ENCODE data around the gene IVNS1ABP.

Gene IVNS1ABP

GRCh38 chr1:185267701-185268100, 49.3 kb downstream of the IVNS1ABP start:
- H3K18ac ChIP-seq (ENCODE audit: low read depth in 1 of 2, low read length in 2 of 2), result no peak overlapping the region
- no peak overlapping the region for H3K27ac ChIP-seq (ENCODE audit: low read length, poor library complexity, severe bottlenecking)
- no peak overlapping the region for H4K8ac ChIP-seq (ENCODE audit: low read length)
- no peak overlapping the region for H2BK5ac ChIP-seq (ENCODE audit: low read depth, low read length, poor library complexity, severe bottlenecking)
- H4K91ac ChIP-seq (ENCODE audit: low read length), result no peak overlapping the region
- H3K79me1 ChIP-seq (replicated peaks; ENCODE audit: low read length, poor library complexity, severe bottlenecking), result no peaks in the 10 kb centered on the region
- H2AK5ac ChIP-seq (ENCODE audit: low read length, severe bottlenecking), result no peak overlapping the region
- H3K4me3 ChIP-seq (ENCODE audit: insufficient read depth in 1 of 2, low read depth in 1 of 2, low read length in 2 of 2), result no peak overlapping the region
- no peak for DNase-seq
- no peaks in the 10 kb centered on the region for H3K9me3 ChIP-seq (ENCODE audit: control insufficient read depth, low read length)
- H3K4me2 ChIP-seq (ENCODE audit: low read length, poor library complexity, severe bottlenecking), result no peak overlapping the region
- no peak overlapping the region for H2BK120ac ChIP-seq (ENCODE audit: low read depth, low read length)
- no peak overlapping the region for H2BK15ac ChIP-seq (ENCODE audit: low read depth, poor library complexity, severe bottlenecking)
- H3K4me1 ChIP-seq (ENCODE audit: control insufficient read depth, insufficient read depth, low read depth, low read length), result no peaks in the 10 kb centered on the region
- no peak overlapping the region for H2BK12ac ChIP-seq (ENCODE audit: low read length in 2 of 2)
- no peaks in the 10 kb centered on the region for H3K27me3 ChIP-seq (ENCODE audit: control insufficient read depth in 1 of 2, insufficient read depth in 1 of 2, low read length in 2 of 2)
- H3K36me3 ChIP-seq (ENCODE audit: control insufficient read depth in 1 of 2, insufficient read depth in 2 of 2, low read depth in 1 of 2, low read length in 2 of 2), result peaks cover 0 to 5% of the 10 kb centered on the region in 2 experiments
- H3K9ac ChIP-seq (ENCODE audit: low read length), result no peak overlapping the region
- no peak overlapping the region for H3K23ac ChIP-seq (ENCODE audit: low read length in 2 of 2)
- no peak overlapping the region for H2AFZ ChIP-seq (ENCODE audit: low read depth, low read length)
- H3K14ac ChIP-seq (ENCODE audit: low read length in 2 of 2), result no peak overlapping the region
- no peak overlapping the region for H3K4ac ChIP-seq (ENCODE audit: low read depth in 1 of 2, low read length in 2 of 2)

DNA sequence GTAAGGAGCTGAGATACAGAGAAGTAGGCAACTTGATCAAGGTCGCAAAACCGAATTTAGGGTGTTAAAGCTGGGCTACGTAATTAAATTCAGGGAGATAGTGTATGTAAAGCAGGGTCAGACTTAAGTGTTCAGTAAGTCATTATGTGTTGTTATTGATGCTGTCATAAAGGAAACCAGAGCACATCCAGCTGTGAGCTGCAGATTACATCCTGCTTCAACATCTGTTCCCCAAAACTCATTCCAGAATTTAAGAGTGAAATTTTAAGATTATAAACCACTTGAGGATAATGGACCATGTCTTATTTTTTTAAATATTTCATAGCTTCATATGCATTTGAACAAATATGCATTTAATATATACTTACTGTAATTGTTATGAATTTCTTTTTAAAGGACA, 49.7 kb downstream of the IVNS1ABP start:
- Histone ChIP-seq H3K4me3 (ENCODE audit: insufficient read depth in 1 of 2, low read depth in 1 of 2, low read length in 2 of 2) (no peak overlapping the region), H3K4ac (ENCODE audit: low read depth in 1 of 2, low read length in 2 of 2) (no peak overlapping the region), H3K14ac (ENCODE audit: low read length in 2 of 2) (no peak overlapping the region), H3K27ac (ENCODE audit: low read length, poor library complexity, severe bottlenecking) (no peak overlapping the region), H3K4me1 (ENCODE audit: control insufficient read depth, insufficient read depth, low read depth, low read length) (no peaks in the 10 kb centered on the region), H4K91ac (ENCODE audit: low read length) (no peak overlapping the region), H3K18ac (ENCODE audit: low read depth in 1 of 2, low read length in 2 of 2) (no peak overlapping the region), H2AFZ (ENCODE audit: low read depth, low read length) (no peak overlapping the region), H2AK5ac (ENCODE audit: low read length, severe bottlenecking) (no peak overlapping the region), H2BK5ac (ENCODE audit: low read depth, low read length, poor library complexity, severe bottlenecking) (no peak overlapping the region), H3K79me1 (replicated peaks; ENCODE audit: low read length, poor library complexity, severe bottlenecking) (no peaks in the 10 kb centered on the region), H3K27me3 (ENCODE audit: control insufficient read depth in 1 of 2, insufficient read depth in 1 of 2, low read length in 2 of 2) (no peaks in the 10 kb centered on the region), H3K9me3 (ENCODE audit: control insufficient read depth, low read length) (no peaks in the 10 kb centered on the region), H2BK120ac (ENCODE audit: low read depth, low read length) (no peak overlapping the region), H3K36me3 (ENCODE audit: control insufficient read depth in 1 of 2, insufficient read depth in 2 of 2, low read depth in 1 of 2, low read length in 2 of 2) (peaks cover 0 to 5% of the 10 kb centered on the region in 2 experiments), H4K8ac (ENCODE audit: low read length) (no peak overlapping the region), H2BK12ac (ENCODE audit: low read length in 2 of 2) (no peak overlapping the region), H3K4me2 (ENCODE audit: low read length, poor library complexity, severe bottlenecking) (no peak overlapping the region), H3K23ac (ENCODE audit: low read length in 2 of 2) (no peak overlapping the region), H2BK15ac (ENCODE audit: low read depth, poor library complexity, severe bottlenecking) (no peak overlapping the region), H3K9ac (ENCODE audit: low read length) (no peak overlapping the region)
- DNase-seq, result no peak
- WGBS, result 60% methylated on average over 3 of the region's 3 CpGs

GRCh38 chr1:185265314-185265713, 51.7 kb downstream of the IVNS1ABP start:
- Histone ChIP-seq H3K4me2 (ENCODE audit: low read length, poor library complexity, severe bottlenecking) (no peak overlapping the region), H3K4me1 (ENCODE audit: control insufficient read depth, insufficient read depth, low read depth, low read length) (no peaks in the 10 kb centered on the region), H4K8ac (ENCODE audit: low read length) (no peak overlapping the region), H3K4ac (ENCODE audit: low read depth in 1 of 2, low read length in 2 of 2) (no peak overlapping the region), H3K14ac (ENCODE audit: low read length in 2 of 2) (no peak overlapping the region), H4K91ac (ENCODE audit: low read length) (no peak overlapping the region), H3K27ac (ENCODE audit: low read length, poor library complexity, severe bottlenecking) (no peak overlapping the region), H2AK5ac (ENCODE audit: low read length, severe bottlenecking) (no peak overlapping the region), H3K27me3 (ENCODE audit: control insufficient read depth in 1 of 2, insufficient read depth in 1 of 2, low read length in 2 of 2) (no peaks in the 10 kb centered on the region), H3K9ac (ENCODE audit: low read length) (no peak overlapping the region), H3K4me3 (ENCODE audit: insufficient read depth in 1 of 2, low read depth in 1 of 2, low read length in 2 of 2) (no peak overlapping the region), H3K36me3 (ENCODE audit: control insufficient read depth in 1 of 2, insufficient read depth in 2 of 2, low read depth in 1 of 2, low read length in 2 of 2) (no peaks in the 10 kb centered on the region), H3K79me1 (replicated peaks; ENCODE audit: low read length, poor library complexity, severe bottlenecking) (no peaks in the 10 kb centered on the region), H2AFZ (ENCODE audit: low read depth, low read length) (no peak overlapping the region), H2BK5ac (ENCODE audit: low read depth, low read length, poor library complexity, severe bottlenecking) (no peak overlapping the region), H2BK15ac (ENCODE audit: low read depth, poor library complexity, severe bottlenecking) (no peak overlapping the region), H3K23ac (ENCODE audit: low read length in 2 of 2) (no peak overlapping the region), H2BK120ac (ENCODE audit: low read depth, low read length) (no peak overlapping the region), H2BK12ac (ENCODE audit: low read length in 2 of 2) (no peak overlapping the region), H3K9me3 (ENCODE audit: control insufficient read depth, low read length) (no peaks in the 10 kb centered on the region), H3K18ac (ENCODE audit: low read depth in 1 of 2, low read length in 2 of 2) (no peak overlapping the region)
- WGBS, result 94% methylated on average over 4 of the region's 4 CpGs
- DNase-seq, result no peak

DNA sequence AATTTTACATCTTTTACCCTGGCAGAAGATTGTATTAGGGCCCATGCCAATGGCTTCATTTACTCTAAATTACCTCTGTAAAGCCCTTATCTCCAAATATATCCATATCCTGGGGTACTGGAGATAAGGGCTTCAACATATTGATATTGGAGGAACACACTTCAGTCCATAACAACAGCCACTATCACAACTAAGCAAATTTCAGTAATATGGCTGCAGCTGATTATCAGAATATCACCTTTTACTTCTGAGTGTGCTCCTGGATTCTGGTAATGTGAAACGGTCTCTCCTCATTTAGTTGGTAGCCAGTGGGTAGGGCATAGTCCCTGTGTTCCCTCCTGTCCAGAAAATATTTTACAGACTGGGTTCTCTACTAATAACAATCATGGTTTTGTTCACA, 53.3 kb downstream of the IVNS1ABP start:
- no peaks in the 10 kb centered on the region for H3K27me3 ChIP-seq (ENCODE audit: control insufficient read depth in 1 of 2, insufficient read depth in 1 of 2, low read length in 2 of 2)
- DNase-seq, result no peak

More for the DNA sequence above, 53.3 kb downstream of the IVNS1ABP start:
- no peak overlapping the region for H3K23ac ChIP-seq (ENCODE audit: low read length in 2 of 2)
- H4K8ac ChIP-seq (ENCODE audit: low read length), result no peak overlapping the region
- H3K14ac ChIP-seq (ENCODE audit: low read length in 2 of 2), result no peak overlapping the region
- H2AK5ac ChIP-seq (ENCODE audit: low read length, severe bottlenecking), result no peak overlapping the region
- H3K9me3 ChIP-seq (ENCODE audit: control insufficient read depth, low read length), result no peaks in the 10 kb centered on the region
- no peak overlapping the region for H2AFZ ChIP-seq (ENCODE audit: low read depth, low read length)
- H2BK15ac ChIP-seq (ENCODE audit: low read depth, poor library complexity, severe bottlenecking), result no peak overlapping the region
- no peaks in the 10 kb centered on the region for H3K4me1 ChIP-seq (ENCODE audit: control insufficient read depth, insufficient read depth, low read depth, low read length)
- H4K91ac ChIP-seq (ENCODE audit: low read length), result no peak overlapping the region
- no peaks in the 10 kb centered on the region for H3K36me3 ChIP-seq (ENCODE audit: control insufficient read depth in 1 of 2, insufficient read depth in 2 of 2, low read depth in 1 of 2, low read length in 2 of 2)
- no peaks in the 10 kb centered on the region for H3K79me1 ChIP-seq (replicated peaks; ENCODE audit: low read length, poor library complexity, severe bottlenecking)
- no peak overlapping the region for H2BK5ac ChIP-seq (ENCODE audit: low read depth, low read length, poor library complexity, severe bottlenecking)
- H2BK12ac ChIP-seq (ENCODE audit: low read length in 2 of 2), result no peak overlapping the region
- no peak overlapping the region for H2BK120ac ChIP-seq (ENCODE audit: low read depth, low read length)
- H3K4me3 ChIP-seq (ENCODE audit: insufficient read depth in 1 of 2, low read depth in 1 of 2, low read length in 2 of 2), result no peak overlapping the region
- no peak overlapping the region for H3K9ac ChIP-seq (ENCODE audit: low read length)
- no peak overlapping the region for H3K4me2 ChIP-seq (ENCODE audit: low read length, poor library complexity, severe bottlenecking)
- no peak overlapping the region for H3K27ac ChIP-seq (ENCODE audit: low read length, poor library complexity, severe bottlenecking)
- no peak overlapping the region for H3K18ac ChIP-seq (ENCODE audit: low read depth in 1 of 2, low read length in 2 of 2)
- WGBS, result 100% methylated on average over 1 of the region's 1 CpG
- no peak overlapping the region for H3K4ac ChIP-seq (ENCODE audit: low read depth in 1 of 2, low read length in 2 of 2)
